SKM-1 (cell line): ENCODE measurements around the gene BMI1.
A peak's percentile ranks its signal among the peaks of the same experiment; 100 is the strongest.
"Not testable (repeated sequence)": the region's sequence is repeated elsewhere in the genome, so short reads cannot be mapped to it uniquely, and the experiment has no call there.

Experiments used
- DNase-seq: peaks from one replicate; lab custom pipeline; 2025; ENCODE audit not compliant: unreplicated experiment; lab: John Stamatoyannopoulos, UW

BMI1 gene

DNA sequence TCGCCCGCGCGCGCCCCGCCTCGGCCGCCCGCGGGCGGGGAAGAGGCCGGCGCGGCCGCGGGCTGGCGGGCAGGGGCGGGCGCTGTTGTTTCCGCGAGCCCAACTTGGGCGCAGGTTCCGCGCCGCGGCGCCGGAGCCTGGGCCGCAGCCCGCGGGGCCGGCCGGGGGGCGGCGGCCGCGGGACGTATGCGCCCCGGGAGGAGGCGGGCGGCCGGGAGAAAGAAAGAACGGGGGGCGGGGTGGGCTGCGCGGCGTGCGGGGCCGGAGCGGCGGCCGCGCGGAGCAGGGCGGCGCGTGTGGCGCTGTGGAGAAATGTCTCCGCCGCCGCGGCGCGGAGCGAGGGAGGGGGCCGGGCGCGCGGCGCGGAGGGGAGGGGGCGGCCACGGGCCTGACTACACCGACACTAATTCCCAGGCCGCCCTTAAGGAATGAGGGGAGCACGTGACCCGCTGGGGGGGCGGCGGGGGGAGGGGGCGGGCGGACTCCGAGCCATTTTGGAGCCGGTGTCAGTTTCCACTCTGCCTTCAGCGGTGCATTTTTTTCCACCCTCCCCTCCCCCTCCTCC lies at the start of gene BMI1:
Gene BMI1 (plus strand): TSS at position 509 of the 565 bp plus-strand sequence. CDS start 5,351 bp downstream, outside the sequence.
- DNase-seq = no peak

DNA sequence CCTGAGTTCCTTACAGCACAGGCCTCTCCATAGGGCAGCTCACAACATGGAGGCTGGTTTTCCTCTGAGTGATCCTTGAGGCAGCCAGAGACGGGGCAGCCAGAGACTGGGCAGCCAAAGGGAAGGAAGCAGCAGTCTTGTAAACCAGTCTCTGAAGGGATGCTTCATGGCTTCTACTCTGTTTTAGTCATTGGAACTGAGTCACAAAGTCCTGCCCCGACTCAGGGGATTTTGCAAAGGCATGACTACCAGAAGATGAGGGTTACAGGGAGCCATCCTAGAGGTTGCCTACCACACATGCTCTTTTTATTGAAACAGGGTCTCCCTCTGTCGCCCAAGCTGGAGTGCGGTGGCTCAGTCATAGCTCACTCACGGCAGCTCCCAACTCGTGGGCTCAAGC lies 49.1 kb upstream of the BMI1 start:
- no peak for DNase-seq

DNA sequence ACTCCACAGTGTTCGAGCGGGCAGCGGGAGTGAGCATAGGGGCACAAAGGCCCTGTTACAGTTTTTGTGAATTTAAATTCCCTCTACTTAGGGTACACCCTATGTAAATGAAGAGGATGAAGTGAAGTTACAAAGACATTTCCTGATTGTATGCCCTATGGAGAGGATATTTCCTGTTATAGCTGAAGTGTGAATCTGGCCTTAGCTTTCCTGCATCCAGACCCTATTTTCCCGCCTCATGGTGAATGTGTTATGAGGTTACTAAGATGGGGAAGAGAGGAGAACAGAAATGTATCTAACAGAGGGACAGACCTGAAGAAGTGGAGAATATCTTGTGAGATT lies 42.5 kb upstream of the BMI1 start:
- no peak for DNase-seq

DNA sequence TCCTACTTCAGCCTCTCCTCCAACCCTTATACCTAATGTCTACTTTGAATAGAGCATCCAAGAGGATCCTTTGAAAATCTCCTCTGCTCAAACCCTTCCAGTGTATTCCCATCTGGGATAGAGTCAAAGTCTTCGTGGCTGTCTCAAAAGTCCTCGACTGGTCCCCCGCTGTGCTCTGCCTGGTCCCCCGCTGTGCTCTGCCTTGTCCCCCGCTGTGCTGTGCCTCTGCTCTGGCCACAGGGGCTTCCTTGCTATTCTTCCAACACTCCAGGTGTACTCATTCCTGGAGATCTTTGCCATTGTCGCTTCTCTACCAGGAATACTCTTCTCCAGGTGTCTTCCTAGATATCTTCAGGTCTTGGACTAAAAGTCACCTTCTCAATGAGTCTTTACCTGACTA lies 40.8 kb upstream of the BMI1 start:
- no peak for DNase-seq

DNA sequence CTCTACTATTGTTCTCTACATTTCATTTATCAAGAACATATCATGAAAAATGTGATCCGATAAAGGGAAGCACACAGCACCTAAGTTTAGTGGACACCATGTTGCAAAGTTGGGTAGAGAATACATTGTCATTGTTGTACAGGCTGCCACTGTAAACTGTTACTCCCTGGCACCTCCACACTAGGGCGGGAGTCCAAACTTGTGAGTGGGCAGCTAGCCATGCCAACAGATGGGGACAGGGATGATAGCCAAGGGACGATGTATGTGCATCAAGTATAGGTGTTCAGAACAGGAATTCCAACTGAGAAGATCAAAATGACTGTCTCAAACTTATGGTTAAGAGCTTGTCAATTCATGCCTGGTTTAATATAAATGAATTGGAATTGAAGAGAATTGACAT lies 35.8 kb upstream of the BMI1 start:
- DNase-seq = no peak

DNA sequence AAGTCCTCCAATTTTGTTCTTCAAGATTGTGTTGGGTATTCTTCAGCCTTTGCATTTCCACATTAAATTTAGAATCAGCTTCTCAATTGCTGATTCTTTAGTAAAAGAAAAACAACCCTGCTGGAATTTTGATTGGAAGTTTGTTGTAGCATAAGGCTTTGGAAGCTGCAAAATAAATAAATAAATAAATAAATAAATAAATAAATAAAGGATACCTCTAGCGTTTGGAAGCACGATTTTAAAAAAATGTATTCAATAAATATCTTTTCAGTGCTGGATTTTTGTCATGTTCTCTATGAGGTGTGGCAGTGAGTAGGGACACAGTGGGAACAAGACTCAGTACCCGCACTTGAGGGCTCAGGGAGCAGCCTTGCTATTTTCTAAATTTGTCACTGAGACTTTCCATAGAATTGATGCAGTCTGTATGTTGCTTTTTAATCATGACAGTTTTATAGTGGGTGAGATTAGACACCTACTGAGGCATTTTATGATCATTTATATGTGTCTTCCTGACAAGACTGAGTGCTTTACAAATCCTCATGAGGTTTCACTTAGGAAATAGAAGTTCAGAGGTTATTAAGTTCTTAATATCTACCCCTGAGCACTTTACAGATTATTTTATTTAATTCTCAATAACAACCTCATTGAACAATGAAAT lies 27.0 kb upstream of the BMI1 start:
- no peak for DNase-seq

DNA sequence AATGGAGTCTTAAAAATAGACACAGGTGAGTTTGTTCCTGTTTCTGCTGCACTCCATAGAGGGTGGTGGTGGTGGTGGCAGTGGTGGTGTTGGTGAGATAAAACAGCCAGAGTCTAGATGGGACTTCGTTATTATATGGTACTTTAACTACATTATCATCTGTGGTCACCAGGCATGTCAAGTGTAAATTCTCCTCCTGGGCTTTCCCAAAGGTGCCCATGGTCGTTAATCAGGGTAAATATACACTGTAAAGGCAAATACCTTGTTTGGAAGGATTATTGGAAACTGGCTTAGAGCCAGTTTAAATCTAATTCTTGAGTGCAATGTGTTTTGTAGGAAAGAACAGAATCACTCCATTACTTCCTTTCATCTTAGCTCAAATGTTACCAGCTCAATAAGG lies 26.2 kb upstream of the BMI1 start:
- DNase-seq = no peak

DNA sequence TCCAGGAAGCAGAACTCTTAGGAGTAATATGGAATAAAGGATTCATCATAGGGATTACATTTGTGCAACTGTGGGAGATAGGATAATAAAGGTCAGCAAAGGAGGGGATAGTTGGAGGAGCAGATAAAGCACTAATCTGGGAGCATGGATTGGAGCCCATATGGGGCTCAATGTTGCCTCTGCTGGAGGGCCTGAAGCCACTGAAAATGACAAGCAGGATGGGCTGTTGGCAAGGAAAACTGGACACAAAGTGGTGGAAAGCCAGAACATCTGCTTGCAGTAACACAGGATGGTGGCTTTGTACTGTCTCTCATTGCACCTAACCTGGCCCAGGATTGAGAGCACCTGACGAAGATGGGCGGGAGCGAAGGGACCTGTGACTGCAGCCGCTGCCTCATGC lies 19.7 kb upstream of the BMI1 start:
- DNase-seq = no peak

DNA sequence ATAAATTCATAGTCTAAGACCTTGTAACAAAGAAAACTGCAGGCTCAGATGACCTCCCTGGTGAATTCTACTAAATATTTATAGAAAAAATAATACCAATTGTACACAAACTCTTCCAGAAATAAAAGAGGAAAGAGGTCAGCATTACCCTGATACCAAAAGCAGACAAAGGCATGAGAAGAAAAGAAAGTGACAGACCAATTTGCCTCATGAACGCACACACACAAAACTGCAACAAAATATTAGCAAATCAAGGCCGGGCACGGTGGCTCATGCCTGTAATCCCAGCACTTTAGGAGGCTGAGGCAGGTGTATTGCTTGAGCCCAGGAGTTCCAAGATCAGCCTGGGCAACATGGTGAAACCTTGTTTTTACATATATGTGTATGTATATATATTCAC lies 17.4 kb upstream of the BMI1 start:
- no peak for DNase-seq

DNA sequence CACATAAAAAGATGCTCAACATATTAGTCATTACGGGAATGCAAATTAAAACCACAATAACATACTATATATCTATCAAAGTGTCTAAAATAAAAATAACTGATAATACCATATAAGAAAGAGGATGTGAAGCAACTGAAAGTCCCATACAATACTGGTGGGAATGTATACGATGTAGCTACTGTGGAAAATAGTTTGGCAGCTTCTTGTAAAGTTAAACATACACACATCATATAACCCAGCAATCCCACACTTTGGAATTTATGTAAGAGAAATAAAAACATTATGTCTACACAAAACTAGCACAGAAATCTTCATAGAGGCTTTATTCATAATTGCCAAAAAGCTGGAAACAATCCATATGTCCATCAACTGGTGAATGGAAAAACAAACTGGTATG lies 15.2 kb upstream of the BMI1 start:
- no peak for DNase-seq

DNA sequence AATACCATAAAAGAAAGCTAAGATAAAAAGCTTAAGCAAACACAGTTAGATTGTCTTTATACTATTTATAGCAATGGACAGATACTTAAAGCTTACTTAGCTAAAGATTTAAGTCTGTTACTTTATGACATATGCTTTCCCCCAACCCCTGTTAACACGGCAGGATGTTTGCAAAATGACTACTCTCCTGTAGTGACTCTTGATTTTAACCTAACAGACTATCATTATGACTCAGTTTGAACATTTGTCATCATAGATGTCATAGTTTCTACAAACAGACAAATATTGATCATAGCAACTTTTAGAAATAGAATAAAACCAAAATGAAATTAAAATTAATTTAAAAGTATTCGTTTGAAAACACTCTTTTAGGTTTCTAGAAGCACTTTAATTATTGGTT lies 12.5 kb upstream of the BMI1 start:
- DNase-seq = no peak

DNA sequence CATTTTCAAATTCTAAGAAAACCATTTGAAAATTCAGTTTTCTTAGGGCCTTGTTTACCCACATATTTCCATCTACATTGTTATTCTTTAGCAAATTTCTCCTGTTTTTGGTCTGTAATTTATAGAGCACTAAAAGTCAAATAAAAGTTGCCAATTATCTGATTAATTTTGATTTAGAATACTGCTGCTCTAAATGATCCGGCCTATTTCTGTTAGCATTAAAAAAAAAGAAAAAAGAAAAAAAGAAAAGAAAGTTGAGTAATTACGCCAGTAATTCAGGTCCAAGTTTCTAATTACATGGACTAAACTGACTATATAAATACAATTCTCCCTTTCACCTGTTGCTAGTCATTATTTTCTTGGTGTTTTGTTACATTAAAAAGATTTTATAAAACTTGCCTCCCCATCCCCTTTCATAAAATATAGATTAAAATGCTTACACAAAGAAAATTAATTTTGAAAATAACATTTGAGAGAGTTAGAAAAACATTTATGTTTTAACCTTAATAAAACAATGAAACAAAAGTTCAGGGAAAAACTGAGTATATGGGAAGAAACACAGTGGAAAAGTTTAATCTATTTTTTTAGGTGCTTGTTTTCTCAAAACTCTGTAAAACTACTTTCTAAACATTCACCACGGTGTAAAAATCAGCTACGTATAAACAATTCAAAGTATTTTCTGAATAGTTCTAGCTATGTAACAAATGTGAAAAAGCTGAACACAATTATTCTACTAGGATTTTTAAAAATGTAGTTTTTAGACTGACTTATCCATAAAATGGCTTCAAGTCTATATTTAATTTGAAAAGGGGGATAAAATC lies 11.5 kb upstream of the BMI1 start:
- no peak for DNase-seq

DNA sequence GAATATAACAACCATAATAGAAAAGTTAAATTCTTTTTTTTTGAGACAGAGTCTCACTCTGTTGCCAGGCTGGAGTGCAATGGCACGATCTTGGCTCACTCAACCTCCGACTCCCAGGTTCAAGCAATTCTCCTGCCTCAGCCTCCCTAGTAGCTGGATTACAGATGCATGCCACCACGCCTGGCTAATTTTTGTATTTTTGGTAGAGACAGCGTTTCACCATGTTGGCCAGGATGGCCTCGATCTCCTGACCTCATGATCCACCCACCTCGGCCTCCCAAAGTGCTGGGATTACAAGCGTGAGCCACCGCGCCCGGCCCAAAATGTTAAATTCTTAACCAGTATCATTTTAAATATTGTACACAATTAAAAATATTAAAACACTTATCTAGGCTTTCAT lies 10.9 kb upstream of the BMI1 start:
- not testable (repeated sequence) for DNase-seq

DNA sequence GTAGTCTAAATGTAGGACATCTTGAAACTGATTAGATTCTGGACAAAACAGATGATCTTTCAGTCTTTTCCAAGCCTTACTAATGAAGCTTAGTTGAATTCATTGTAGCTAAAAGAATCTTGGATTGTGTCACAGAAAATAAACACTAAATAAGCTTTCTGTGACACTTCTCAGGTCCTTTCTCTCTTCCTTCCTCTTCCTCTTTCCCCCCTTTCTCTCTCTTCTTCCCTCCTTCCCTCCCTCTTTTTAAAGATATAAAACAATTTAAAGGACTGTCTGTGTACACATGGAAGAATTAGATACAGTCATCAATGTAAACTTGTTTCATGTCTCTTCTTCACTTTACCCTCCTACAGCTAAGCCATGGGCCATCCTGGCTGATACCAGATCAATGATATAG lies 10.0 kb upstream of the BMI1 start:
- DNase-seq = no peak

DNA sequence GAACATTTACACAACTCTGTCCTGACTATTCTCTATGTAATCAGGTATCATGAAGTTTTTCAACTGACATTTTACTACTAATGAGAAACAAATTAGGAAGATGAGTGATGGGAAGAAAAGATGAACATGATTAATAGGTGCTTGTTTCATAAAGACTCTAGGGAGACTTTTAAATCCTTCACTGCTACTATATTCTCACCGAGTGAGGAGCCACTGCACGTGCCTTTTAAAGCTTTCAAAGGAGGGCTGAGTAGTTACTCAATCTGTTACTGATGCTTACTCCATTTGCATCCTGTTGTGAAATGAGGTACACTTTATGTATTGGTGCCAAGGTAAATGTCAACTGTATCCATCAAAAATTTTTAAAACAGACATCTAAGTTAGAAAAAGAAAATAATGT lies 6.0 kb upstream of the BMI1 start:
- no peak for DNase-seq

DNA sequence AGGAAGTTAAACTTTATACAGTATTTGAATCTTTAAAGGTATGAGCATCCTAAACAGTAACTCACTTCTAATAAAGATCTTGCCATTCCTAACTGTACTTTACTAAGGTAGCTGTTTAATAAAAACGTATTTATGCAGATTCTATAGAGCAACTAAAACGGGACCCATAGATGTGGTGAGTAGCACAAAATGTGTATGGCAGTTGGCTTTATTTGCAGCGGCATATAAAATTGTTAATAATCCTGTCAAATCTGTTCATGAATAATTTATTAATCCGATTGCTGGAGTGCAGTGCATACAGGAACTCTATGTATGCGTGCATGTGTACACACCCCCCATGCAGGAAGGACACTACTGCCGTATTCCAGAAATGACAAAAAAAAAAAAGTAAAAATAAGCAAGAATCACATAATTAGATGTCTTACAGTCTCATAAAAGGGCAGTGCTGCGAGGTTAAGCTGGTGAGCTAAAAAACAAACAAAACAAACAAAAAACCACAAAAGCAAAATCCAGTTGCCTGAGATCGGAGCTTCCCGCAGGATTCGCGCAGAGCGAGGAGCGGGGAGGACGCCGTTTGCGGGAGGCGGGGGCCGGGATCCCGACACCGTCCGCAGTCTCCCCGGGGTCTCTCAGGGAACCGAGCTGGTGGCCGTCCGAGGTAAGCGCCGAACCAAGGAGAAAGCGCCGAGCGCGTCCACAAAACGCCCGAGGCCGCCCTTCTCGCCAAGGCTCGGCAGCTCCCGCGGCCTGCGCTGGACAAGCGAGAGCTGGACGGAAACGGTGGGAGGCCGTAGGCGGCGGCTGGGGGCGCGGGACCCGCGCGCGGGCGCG lies 5.2 kb upstream of the BMI1 start:
- DNase-seq = no peak

DNA sequence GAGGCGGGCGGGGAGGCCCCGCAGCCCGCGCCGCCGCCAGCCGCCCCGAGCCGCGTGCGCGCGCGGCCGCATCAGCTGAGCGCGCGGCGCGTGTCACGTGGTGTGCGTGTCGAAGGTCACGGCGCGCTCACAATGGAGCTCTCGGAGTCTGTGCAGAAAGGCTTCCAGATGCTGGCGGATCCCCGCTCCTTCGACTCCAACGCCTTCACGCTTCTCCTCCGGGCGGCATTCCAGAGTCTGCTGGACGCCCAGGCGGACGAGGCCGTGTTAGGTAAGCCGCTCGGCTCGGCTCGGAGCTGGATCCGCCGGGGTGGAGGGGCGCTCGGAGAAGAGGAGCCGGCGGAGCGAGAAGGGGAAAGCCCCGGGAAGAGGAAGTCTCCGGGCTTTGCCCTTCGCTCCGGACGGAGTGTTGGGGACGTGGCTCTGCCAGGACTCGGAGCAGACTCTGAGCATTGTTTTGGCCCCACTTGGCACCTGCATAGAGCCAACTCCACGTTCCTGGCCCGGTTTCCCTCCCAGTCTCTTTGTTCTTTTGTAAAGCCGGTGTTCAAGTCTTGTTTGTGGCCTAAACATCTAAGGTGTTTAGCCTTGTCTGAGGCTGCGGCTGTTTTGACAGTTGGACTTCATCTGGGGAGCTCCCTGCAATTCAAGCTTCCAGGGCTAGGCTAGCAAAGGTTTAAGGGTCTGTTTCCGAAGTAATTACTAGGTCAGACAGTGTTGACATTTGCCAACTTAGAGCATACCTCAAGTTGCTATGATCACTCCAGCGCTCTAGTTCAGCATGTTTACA lies 4.4 kb upstream of the BMI1 start, which contains the start of gene COMMD3:
Gene COMMD3 (plus strand): TSS at position 103 of the 790 bp plus-strand sequence. CDS start 30 bp downstream, at position 133.
- DNase-seq = peak; percentile 36

DNA sequence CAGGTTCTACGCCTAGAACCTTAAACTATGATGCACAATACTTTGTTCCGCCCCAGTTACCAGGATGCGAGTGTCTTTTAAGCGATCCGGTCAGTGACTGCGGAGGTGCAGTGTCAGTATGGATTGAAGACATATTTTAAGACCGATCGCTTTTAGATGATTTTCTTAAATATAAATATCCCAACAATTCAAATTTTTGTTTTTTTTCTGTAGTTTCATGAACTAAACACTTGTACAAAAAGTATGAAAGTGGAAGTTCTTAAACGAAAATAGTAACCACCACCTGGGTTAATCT lies 3.9 kb upstream of the BMI1 start:
- DNase-seq = no peak

DNA sequence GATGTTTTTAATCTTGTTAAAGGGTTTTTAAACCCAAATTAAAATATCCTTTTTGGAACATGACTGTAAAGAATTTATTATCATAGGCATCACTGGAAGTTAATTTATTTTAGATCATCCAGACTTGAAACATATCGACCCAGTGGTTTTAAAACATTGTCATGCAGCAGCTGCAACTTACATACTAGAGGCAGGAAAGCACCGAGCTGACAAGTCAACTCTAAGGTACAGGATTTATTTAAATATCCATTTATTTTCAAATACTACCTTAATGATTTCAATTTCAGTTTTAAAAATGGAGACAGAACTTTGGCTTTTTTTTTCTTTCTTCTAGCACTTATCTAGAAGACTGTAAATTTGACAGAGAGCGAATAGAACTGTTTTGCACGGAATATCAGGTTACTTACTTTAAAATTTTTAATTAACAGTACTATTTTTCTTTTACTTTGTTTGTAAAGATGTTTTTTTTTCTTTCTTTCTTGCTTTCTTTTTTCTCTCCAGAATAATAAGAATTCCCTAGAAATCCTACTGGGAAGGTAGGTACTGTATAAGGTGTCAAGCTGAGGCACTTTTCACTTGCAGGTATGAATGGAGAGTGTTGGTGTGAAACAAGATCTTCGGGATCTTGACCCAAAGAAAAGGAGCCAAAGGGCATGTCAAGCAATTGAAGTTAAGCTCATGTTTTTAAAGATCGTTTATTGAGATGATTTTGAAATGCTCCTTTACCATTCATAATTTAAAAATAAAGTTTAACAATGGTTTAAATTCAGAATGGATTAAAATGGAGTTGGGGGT lies 2.9 kb upstream of the BMI1 start:
- no peak for DNase-seq

DNA sequence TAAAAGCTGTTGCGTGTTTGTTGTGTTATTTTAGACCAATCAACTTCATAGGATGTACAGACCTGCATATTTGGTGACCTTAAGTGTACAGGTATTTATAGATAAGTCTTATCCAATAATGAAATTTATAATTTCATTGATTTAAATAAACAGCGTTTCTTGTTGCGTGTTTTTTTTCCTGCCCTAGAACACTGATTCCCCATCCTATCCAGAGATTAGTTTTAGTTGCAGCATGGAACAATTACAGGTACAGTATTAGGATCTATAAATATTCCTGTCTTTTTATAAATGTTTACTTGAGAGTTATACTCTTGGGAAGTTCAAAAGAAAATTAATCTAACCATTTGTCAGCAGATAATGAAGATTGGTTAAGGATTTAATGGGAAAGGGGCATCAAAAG lies 2.1 kb upstream of the BMI1 start:
- no peak for DNase-seq
